ENCODE measurements around the gene GPX6.
"Not testable (repeated sequence)": the region's sequence is repeated elsewhere in the genome, so short reads cannot be mapped to it uniquely, and the experiment has no call there.

The GPX6 gene

GRCh38 chr6:28515676-28516075 is at the start of gene GPX6:
TSS of gene GPX6 (minus strand) at chr6:28515793. CDS start at chr6:28515743, 50 bp downstream.
- Histone ChIP-seq H3K36me3 (ENCODE audit: insufficient read depth, low read length) (no peaks in the 10 kb centered on the region), H3K4me3 (ENCODE audit: low read length) (no peak within 1 kb of the TSS), H3K4me1 (ENCODE audit: insufficient read depth, low read length) (no peaks in the 10 kb centered on the region), H3K9me3 (ENCODE audit: low read length) (peaks cover 1% of the 10 kb centered on the region), H2AFZ (ENCODE audit: low read depth, low read length) (no peak within 1 kb of the TSS), H3K27me3 (ENCODE audit: insufficient read depth, low read length) (peaks cover 20% of the 10 kb centered on the region)

- Histone ChIP-seq H3K9me3 (ENCODE audit: low read length) (no peaks in the 10 kb centered on the region), H3K4me3 (ENCODE audit: low read length) (no peak overlapping the region), H3K36me3 (ENCODE audit: insufficient read depth, low read length) (no peaks in the 10 kb centered on the region), H3K27me3 (ENCODE audit: insufficient read depth, low read length) (no peaks in the 10 kb centered on the region), H3K4me1 (ENCODE audit: insufficient read depth, low read length) (peaks cover 7% of the 10 kb centered on the region), H2AFZ (ENCODE audit: low read depth, low read length) (no peak overlapping the region)
Observed at GRCh38 chr6:28563430-28564095, 48.0 kb upstream of the GPX6 start.

- H3K27me3 ChIP-seq (ENCODE audit: insufficient read depth, low read length), result no peaks in the 10 kb centered on the region
- no peak overlapping the region for H2AFZ ChIP-seq (ENCODE audit: low read depth, low read length)
Observed at GRCh38 chr6:28558629-28559028, 43.0 kb upstream of the GPX6 start.

DNA sequence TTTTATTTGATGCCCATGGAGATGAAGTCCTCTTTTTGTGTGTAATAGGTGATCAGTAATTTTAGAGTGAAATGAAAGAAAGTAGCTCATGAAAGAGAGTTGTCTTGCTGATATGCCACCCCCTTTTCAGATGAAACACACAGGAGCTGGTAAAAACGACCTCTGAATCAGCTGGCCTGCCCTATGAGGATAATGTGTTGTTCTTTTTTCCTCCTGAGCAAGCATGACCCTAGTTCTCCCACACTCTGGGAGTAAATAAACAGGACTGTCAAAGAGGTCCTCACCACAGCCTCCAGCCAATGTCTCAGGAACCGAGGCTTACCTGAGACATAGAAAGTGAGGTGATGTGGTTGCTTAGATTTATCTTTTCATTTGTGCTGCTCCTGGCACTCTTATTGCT is 39.5 kb upstream of the GPX6 start:
- H3K36me3 ChIP-seq (ENCODE audit: insufficient read depth, low read length), result no peaks in the 10 kb centered on the region
- no peak overlapping the region for H3K4me3 ChIP-seq (ENCODE audit: low read length)
- peaks cover 16% of the 10 kb centered on the region for H3K4me1 ChIP-seq (ENCODE audit: insufficient read depth, low read length)
- no peaks in the 10 kb centered on the region for H3K9me3 ChIP-seq (ENCODE audit: low read length)
- H3K27me3 ChIP-seq (ENCODE audit: insufficient read depth, low read length), result no peaks in the 10 kb centered on the region
- peak overlapping the region; percentile 50 for H2AFZ ChIP-seq (ENCODE audit: low read depth, low read length)

More at GRCh38 chr6:28558629-28559028, 43.0 kb upstream of the GPX6 start:
- no peaks in the 10 kb centered on the region for H3K36me3 ChIP-seq (ENCODE audit: insufficient read depth, low read length)
- H3K4me3 ChIP-seq (ENCODE audit: low read length), result no peak overlapping the region
- H3K9me3 ChIP-seq (ENCODE audit: low read length), result no peaks in the 10 kb centered on the region
- H3K4me1 ChIP-seq (ENCODE audit: insufficient read depth, low read length), result peaks cover 13% of the 10 kb centered on the region

- Histone ChIP-seq H3K4me3 (ENCODE audit: low read length) (peak overlapping the region; percentile 20), H3K36me3 (ENCODE audit: insufficient read depth, low read length) (no peaks in the 10 kb centered on the region), H2AFZ (ENCODE audit: low read depth, low read length) (peak overlapping the region; percentile 50), H3K27me3 (ENCODE audit: insufficient read depth, low read length) (no peaks in the 10 kb centered on the region), H3K4me1 (ENCODE audit: insufficient read depth, low read length) (peaks cover 16% of the 10 kb centered on the region), H3K9me3 (ENCODE audit: low read length) (no peaks in the 10 kb centered on the region)
Observed at GRCh38 chr6:28553986-28554881, 38.6 kb upstream of the GPX6 start.

DNA sequence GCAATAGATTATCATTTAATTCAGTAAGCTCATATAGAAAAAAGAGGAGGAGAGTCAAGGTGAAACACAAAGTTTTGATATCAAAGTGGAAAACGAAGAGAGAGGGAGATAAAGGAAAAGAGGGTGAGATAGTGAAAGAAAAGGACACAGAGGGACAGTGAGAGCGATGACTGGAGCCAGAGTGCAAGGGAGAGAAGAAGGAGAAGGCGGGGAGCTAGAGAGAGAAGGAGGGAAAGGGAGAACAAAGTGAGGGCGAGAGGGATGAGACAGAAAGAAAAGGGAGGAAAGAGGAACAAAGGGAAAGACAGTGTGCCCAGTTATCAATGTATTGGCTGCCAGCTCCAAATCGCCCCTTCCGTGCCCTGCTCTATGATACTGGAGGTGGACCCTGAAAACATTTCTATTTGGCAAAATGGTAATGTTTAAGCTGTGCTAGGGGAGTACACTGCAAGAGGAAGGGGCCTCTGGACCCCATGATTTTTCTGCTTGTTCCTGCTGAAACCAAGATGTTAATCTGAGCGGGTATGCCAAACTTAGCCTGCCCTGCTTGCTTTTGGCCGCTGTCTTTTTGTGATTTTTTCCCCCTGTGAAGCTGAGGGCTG is 37.9 kb upstream of the GPX6 start:
- Histone ChIP-seq H3K4me1 (ENCODE audit: insufficient read depth, low read length) (peaks cover 16% of the 10 kb centered on the region), H3K4me3 (ENCODE audit: low read length) (peak overlapping the region; percentile 20), H3K36me3 (ENCODE audit: insufficient read depth, low read length) (no peaks in the 10 kb centered on the region), H2AFZ (ENCODE audit: low read depth, low read length) (peak overlapping the region; percentile 50), H3K9me3 (ENCODE audit: low read length) (no peaks in the 10 kb centered on the region), H3K27me3 (ENCODE audit: insufficient read depth, low read length) (no peaks in the 10 kb centered on the region)

GRCh38 chr6:28551891-28552666 is 36.5 kb upstream of the GPX6 start:
- Histone ChIP-seq H3K4me1 (ENCODE audit: insufficient read depth, low read length) (peaks cover 16% of the 10 kb centered on the region), H3K9me3 (ENCODE audit: low read length) (no peaks in the 10 kb centered on the region), H3K4me3 (ENCODE audit: low read length) (no peak overlapping the region), H3K27me3 (ENCODE audit: insufficient read depth, low read length) (no peaks in the 10 kb centered on the region), H3K36me3 (ENCODE audit: insufficient read depth, low read length) (no peaks in the 10 kb centered on the region), H2AFZ (ENCODE audit: low read depth, low read length) (no peak overlapping the region)

DNA sequence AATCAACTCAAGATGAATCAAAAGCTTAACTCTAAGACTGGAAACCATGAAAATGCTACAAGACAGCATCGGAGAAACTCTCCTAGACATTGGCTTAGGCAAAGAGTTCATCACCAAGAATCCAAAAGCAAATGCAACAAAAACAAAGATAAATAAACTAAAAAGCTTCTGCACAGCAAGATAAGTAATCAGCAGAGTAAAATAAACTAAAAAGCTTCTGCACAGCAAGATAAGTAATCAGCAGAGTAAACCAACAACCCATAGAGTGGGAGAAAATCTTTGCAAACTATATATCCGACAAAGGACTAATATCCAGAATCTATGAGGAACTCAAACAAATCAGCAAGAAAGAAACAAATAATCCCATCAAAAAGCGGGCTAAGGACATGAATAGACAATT is 31.4 kb upstream of the GPX6 start:
- H3K36me3 ChIP-seq (ENCODE audit: insufficient read depth, low read length); H3K4me3 ChIP-seq (ENCODE audit: low read length); H3K9me3 ChIP-seq (ENCODE audit: low read length); H2AFZ ChIP-seq (ENCODE audit: low read depth, low read length); H3K4me1 ChIP-seq (ENCODE audit: insufficient read depth, low read length); H3K27me3 ChIP-seq (ENCODE audit: insufficient read depth, low read length): not testable (repeated sequence)

DNA sequence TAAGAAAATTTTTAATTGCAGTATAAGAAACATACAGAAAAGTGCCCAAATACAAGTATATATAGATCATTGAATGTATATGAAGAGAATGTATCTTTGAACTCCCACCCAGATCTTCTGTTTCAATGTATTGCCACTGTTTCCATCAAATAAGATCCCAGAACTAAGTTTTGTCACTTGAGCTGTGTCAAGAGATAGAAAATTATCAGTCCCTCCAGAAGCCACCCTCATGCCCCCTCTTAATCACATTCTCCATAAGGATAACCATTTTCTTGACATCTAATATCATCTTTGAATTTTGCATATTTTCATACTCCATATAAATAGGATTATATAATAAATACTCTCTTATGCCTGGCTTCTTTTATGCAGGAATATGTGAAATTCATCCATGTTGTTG is 30.4 kb upstream of the GPX6 start:
- Histone ChIP-seq H3K36me3 (ENCODE audit: insufficient read depth, low read length) (no peaks in the 10 kb centered on the region), H3K4me1 (ENCODE audit: insufficient read depth, low read length) (peaks cover 3% of the 10 kb centered on the region), H2AFZ (ENCODE audit: low read depth, low read length) (no peak overlapping the region), H3K9me3 (ENCODE audit: low read length) (no peaks in the 10 kb centered on the region), H3K4me3 (ENCODE audit: low read length) (no peak overlapping the region), H3K27me3 (ENCODE audit: insufficient read depth, low read length) (no peaks in the 10 kb centered on the region)

GRCh38 chr6:28543651-28544610 is 28.3 kb upstream of the GPX6 start:
- Histone ChIP-seq H3K9me3 (ENCODE audit: low read length) (no peaks in the 10 kb centered on the region), H3K4me3 (ENCODE audit: low read length) (peak overlapping the region; percentile 37)

DNA sequence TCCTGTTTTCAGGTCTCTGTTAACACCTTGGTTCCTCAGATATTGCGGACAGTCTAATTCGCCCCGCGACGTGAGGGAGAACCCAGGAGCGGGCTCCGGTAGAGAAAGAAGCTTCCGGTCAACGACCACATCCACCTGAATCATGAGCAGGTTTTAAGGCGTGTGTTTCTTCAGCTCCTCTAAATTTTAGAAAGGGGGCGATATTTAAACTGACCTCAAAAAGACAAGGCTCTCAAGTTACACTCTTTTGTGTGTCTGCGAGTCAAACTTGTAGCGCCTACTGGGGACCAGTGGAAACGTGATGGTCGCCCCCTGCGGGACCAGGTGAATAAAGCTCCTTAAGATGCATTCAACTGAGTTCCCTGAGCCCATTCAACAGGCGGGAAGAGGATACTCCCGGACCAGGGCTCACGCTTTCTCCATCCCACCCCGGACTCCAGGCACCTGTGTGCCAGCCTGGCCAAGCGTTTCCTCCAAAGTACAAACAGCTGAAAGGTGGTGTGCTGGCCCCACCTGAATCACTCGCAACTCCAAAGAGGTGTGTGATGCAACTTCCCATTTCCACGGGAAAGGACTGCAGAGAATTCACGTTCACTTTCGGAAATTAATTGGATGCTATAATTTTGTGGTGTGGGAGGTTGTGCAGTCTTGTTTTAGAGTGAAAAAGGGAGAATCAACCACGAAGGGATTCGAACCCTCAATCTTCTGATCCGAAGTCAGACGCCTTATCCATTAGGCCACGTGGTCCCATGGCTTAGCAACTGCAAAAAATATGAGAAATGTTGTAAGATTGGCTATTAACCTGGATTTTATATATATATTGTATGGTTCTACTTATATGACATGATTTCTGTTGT is 27.1 kb upstream of the GPX6 start:
- Histone ChIP-seq H2AFZ (ENCODE audit: low read depth, low read length) (no peak overlapping the region), H3K4me3 (ENCODE audit: low read length) (peak overlapping the region; percentile 43), H3K9me3 (ENCODE audit: low read length) (no peaks in the 10 kb centered on the region)

More at GRCh38 chr6:28543651-28544610, 28.3 kb upstream of the GPX6 start:
- H3K36me3 ChIP-seq (ENCODE audit: insufficient read depth, low read length), result no peaks in the 10 kb centered on the region
- H3K4me1 ChIP-seq (ENCODE audit: insufficient read depth, low read length), result peaks cover 3% of the 10 kb centered on the region
- H2AFZ ChIP-seq (ENCODE audit: low read depth, low read length), result no peak overlapping the region
- H3K27me3 ChIP-seq (ENCODE audit: insufficient read depth, low read length), result no peaks in the 10 kb centered on the region

More for the DNA sequence above, 27.1 kb upstream of the GPX6 start:
- Histone ChIP-seq H3K27me3 (ENCODE audit: insufficient read depth, low read length) (no peaks in the 10 kb centered on the region), H3K36me3 (ENCODE audit: insufficient read depth, low read length) (no peaks in the 10 kb centered on the region), H3K4me1 (ENCODE audit: insufficient read depth, low read length) (peaks cover 3% of the 10 kb centered on the region)

All from neuron (in vitro differentiated cells).